NCI-H774 (cell line): ENCODE measurements around the gene NUBPL.
"Not testable (repeated sequence)": the region's sequence is repeated elsewhere in the genome, so short reads cannot be mapped to it uniquely, and the experiment has no call there.

ENCODE experiments used
- DNase-seq: peaks from one replicate; lab custom pipeline; 2025; lab: John Stamatoyannopoulos, UW

The NUBPL gene

DNA sequence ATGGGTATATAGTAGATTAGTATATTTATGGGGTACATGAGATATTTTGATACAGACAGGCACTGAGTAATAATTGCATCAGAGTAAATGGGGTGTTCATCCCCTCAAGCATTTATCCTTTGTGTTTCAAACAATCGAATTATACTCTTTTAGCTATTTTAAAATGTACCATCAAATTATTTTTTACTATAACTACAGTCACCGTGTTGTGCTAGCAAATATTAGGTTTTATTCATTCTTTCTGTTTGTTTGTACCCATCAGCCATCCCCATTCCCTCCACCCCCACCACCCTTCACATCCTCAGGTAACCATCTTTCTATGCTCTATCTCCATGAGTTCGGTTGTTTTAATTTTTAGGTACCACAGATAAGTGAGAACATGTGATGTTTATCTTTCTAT, 115.8 kb downstream of the NUBPL start:
- no peak for DNase-seq

DNA sequence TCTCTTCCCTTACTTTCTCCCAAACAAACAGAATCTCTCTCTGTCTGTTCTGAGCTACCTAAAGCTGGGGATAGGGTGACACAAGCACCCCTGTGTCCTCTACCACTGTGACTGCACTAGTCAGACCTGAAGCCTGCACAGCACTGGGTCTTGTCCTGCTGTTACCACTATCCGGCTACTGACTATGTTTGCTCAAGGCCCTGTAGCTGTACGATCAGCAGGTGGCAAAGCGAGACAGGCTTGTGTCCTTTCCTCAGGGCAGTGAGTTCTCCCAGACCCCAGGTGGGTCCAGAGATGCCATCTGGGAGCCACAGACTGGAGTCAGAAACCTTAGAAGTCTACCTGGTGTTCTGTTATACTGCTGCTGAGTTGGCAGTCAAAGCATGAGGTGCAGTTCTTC, 116.4 kb downstream of the NUBPL start:
- DNase-seq = no peak

DNA sequence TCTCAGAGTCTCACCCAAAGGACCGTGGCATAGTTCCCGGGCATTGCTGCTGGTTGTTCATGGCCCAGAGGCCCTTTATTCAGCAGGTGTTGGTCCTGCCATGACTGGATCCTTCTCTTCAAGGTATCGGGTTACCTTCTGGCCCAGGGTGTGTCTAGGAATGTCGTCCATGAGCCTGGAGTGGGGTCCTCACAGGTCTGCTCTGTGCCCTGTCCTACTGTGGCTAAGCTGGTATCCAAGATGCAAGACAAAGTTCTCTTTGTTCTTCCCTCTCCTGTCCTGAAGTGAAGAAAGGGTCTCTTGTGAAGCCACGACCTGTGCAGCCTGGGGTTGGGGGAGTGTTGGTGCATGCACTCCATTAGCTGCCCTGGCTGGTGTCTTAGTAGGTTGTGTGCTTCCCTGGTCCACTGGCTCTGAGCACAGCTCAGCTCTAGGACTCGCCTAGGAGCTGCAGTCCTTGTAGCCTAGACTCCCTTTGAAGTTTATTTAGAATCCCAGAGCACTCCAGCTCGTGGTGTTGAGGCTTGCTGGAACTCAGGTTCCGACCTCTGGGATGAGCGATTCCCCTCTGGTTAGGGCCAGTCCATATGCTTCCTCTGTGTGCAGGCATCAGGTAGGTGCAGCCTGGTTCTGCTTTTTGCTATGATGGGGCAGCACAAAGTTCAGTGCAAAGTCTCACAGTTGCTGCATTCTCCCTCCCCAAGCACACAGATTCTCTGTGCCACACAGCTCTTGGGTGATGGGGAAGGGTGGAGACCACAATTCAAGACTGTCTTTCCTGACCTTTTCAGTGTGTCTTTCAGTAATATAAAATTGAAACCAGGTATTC, 117.4 kb downstream of the NUBPL start:
- no peak for DNase-seq

DNA sequence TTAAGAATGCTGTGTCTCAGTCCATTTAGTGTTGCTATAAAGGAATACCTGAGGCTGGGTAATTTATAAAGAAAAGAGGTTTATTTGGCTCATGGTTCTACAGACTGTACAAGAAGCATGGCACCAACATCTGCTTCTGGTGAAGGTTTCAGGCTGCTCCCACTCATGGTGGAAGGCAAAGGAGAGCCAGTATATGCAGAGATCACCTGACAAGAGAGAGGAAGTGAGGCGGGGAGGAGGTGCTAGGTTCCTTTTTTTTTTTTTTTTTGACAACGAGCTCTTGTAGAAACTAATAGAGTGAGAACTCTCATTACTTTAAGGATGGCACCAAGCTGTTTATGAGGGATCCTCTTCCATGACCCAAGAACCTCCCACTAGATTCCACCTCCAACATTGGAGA, 121.6 kb downstream of the NUBPL start:
- DNase-seq = no peak

DNA sequence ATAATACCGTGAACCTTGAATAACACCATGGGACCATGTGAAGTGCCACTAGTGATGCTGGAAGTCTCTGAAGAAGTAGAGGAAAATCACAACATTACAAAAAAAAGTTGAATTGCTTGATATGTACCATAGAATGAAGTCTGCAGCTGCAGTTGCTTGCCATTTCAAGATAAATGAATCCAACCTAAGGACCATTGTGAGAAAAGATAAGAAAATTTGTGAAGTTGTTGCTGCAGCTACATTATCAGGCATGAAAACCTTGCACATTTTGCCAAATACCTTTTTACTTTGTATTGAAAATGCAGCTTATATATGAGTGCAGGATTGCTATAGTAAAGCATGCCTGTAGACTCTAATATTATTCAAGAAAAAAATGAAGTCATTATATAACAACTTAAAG, 126.5 kb downstream of the NUBPL start:
- no peak for DNase-seq

DNA sequence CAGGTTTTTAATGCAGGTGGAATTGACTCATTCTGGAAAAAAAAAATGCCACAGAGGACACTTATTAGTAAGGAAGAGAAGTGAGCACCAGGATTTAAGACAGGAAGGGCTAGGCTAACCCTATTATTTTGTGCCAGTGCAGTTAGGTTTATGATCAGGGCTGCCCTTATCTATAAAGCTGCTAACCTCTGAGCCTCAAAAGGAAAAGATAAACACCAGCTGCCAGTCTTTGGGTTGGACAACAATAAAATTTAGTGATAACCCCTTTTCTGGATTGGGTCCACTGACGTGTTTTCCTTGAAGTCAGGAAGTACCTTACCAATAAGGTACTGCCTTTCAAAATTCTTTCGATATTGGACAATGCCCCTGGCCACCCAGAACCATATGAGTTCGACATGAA, 128.9 kb downstream of the NUBPL start:
- DNase-seq = no peak

DNA sequence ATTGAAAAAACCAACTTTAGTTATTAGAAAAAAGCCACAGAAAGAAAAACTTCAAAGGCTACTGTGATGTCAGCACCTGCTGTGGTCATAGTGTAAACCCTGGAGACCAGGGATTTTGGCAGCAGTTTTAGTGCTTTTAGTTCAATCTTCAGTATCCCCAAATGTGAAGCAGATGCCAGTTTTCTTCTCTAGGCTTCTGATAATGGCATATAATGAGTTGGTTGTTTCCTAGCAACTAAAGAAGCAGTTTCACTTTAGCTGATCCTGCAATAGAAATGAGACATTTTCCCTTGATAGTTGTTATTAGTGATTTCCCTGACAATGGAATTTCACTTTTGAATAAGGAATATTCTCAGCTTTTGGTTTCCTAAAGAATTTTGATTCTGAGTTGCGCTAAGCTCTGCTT, 131.2 kb downstream of the NUBPL start:
- DNase-seq = peak; percentile 37

DNA sequence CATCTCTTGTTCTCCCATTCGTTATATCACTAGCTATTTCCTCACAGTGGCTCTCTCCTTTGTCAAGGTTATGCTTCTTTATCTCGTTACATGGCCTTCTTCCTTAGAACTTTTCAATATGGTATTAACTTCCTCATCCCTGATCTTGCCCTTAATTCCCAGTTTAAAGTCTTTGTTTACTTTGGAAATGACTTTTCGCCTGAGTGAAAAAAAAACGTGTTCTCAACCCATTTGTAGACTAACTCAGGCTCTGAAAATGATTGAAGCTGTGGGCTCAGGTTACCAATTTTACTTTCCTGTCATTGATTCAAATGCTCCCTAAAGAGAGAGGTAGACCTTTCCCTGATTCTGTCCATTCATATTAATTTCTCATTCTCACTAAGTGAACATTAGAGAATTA, 135.2 kb downstream of the NUBPL start:
- no peak for DNase-seq

DNA sequence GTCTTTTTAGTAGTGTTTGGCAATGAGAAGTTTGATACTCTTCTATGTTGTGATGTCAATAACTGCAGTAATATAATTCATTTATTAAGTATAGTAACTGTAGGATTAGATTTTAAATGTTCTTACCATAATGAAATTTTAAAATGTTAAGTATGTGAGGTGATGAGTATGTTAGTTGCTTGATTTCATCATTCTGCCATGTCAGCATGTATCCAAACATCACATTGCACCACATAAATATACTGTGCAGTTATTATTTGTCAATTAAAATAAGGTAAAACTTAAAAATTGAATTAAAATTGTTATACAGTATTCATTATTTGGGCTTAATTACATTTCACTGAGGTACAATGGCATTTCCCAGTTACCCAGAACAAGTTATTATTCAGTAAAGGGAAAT, 138.6 kb downstream of the NUBPL start:
- DNase-seq = no peak

DNA sequence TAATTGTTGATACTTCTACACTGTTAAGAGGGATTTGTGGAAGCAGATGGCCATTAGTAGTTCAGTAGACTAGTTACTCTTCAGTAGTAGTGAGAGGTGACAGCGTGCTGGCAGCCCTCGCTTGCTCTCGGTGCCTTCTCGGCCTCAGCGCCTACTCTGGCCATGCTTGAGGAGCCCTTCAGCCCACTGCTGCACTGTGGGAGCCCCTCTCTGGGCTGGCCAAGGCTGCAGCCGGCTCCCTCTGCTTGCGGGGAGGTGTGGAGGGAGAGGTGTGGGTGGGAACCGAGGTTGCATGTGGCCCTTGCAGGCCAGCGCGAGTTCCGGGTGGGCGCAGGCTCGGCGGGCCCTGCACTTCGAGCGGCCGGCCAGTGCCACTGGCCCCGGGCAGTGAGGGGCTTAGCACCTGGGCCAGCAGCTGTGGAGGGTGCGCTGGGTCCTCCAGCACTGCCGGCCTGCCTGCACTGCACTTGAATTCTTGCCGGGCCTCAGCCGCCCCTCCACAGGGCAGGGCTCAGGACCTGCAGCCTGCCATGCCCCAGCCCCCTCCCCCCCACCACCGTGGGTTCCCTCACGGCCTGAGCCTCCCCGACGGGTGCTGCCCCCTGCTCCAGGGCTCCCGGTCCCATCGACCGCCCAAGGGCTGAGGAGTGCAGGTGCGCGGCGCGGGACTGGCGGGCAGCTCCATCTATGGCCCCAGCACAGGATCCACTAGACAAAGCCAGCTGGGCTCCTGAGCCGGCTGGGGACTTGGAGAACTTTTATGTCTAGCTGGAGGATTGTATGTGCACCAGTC, 139.3 kb downstream of the NUBPL start:
- DNase-seq = no peak

DNA sequence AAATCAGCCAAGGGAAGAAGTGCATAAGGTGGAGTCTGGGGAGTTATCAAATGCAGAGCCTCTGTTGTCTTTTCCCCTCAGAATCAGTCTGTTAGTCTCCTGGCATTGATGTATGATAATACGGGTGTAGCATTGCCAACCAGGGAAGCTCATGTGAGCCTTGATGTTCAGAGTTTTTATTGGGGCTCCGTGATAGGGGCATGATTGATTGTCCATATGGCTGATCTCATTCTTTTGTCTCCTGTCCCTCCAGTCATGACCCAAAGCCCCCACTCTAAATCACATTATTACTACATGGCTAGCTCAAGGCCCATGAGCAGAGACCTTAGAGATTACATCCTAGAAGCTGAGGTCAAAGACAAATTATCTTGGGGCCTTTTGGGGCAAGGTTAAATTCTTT, 140.9 kb downstream of the NUBPL start:
- no peak for DNase-seq

DNA sequence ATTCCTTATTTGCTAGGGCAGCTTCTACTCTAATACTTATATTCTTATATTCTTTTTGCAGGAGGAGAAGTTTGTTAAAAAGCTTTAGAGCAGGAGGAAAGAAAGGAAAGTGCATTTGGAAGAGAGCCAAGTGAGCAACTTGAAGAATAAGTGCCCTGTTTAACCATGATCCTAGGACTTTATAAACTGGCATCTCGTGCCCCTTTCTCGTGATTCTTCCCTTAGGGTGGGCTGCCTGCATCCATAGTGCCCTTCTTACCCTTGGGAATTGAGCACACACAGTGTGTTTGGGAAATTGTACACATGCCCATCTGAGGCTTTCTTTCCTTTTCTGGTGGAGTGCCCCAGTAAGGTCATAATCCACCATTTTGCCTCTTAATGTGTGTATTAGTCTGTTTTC, 141.9 kb downstream of the NUBPL start:
- no peak for DNase-seq

DNA sequence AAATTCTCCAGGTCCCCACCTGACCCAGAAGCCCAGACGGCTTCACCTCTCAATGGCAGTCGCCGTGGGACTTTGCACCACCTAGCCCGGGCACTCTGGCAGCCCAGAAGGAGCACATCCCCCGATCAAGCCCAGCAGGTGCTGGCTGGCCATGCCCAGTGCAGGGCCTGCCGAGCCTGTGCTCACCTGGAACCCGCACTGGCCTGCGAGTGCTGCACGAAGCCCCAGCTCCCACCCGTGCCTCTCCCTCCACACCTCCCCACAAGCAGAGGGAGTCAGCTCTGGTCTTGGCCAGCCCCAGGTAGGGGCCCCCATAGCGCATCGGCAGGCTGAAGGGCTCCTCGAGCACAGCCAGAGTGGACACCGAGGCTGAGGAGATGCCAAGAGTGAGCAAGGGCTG, 144.5 kb downstream of the NUBPL start:
- no peak for DNase-seq

DNA sequence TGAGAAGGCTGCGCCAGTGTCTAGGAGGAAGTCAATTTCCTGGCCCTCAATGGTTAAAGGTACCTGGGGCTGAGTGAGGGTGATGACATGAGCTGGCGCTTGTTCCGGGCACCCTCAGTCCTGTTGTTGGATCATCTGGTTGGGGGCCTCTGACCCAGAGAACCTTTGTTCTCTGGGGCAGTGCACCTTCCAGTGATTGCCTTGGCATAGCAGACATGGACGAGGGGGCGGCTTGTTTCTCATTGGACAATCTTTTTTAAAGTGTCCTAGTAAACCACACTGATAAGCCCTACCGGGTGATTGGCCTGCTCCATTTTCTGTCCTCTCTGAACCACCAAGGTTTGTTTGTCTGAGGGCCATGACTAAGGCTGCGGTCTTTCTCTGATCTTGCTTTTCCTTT, 147.5 kb downstream of the NUBPL start:
- not testable (repeated sequence) for DNase-seq

DNA sequence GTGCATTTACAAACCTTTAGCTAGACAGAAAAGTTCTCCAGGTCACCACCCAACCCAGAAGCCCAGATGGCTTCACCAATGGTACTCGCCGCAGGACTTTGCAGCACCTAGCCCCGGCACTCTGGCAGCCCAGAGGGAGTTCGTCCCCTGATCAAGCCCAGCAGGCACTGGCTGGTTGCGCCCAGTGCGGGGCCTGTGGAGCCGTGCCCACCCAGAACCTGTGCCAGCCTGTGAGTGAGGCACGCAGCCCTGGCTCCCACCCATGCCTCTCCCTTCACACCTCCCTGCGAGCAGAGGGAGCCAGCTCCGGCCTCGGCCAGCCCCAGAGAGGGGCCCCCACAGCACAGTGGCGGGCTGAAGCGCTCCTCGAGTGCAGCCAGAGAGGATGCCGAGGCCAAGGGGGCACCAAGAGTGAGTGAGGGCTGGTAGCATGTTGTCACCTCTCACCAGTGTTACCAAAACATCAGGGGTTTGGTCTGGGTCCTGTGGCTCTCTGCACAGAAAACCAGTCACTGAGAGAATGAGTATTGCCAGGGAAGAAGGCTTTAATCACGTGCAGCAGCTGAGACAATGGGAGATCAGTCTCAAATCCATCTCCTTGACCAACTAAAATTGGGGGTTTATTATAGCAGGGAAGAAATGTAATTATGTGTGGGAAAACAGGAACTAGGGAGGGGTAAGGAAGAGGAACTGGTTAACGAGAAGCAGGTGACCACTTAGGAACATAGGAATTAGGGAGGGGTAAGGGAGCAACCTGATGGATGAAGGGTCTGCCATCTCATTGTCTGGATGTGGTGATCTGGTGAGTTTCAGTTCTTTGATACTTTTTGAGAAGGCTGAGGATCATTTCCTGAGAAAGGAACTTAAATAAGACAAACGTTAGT, 151.3 kb downstream of the NUBPL start:
- DNase-seq = no peak

DNA sequence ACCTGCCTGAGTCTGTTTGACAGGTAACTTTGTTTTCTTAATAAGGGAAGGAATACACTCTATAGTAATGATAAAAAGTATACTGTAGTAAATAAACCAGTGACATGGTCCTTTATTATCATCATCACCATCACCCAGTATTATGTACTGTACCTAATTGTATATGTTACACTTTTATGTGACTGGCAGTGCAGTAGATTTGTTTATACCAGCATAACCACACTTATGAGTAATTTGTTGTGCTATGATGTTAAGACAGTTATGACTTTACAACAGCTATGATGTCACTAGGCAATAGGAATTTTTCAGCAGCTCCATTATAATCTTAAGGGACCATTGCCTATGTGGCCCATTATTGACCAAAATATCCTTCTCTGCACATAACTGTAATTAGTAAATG, 155.0 kb downstream of the NUBPL start:
- no peak for DNase-seq

DNA sequence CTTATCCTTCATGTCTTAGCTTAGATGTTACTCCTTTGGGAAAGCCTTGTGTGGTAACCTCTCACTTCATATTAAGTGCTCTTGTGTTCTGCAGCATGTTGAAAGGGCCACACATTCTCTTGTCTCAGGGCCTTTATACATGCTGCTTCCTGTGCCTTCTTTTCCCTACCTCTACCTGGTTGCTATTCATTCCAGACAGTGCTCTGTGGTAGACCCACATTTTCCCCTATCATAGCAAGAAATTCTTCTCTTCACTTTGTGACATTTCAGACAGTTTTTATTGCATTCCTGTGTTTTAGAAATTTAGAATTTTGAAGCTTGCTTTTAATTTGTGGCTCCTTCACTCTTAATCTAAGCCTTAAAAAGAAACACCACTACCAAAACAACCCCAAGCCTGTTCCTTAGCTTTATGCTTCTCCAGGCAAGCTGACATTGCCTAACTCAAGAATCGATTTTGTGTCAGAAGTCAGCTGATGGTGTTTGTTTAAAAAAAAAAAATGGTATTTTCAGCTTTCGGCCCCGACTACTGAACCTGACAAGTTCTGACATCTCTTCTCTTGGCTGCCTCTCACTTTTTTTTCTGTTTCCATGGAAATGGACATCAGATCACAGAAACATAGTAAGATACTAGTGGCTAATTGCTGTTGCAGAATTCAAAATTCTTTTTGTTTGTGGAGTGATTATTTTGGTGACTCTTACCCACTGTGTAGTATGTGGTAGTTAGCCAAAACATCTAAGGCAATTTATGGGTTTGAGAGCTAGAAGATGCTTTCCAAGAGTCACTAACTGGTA, 156.3 kb downstream of the NUBPL start:
- no peak for DNase-seq

DNA sequence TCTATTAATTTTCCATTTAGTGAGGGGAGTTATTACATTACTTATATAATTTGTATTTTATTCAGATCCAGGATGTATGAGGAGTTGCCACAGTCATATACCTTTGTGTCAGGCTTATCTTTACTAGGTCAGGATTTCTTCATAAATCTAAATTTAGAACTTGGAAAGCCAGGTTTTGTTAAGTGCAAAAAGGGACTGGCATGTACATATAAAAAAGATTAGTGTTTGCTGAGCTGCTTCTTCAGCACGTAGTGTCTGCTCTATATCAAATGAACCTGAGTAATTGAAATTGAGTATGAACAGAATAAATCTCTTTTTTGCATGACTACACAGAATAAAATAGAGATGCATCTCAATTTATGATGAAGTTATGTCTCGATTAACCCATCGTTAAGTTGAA, 157.4 kb downstream of the NUBPL start:
- no peak for DNase-seq

DNA sequence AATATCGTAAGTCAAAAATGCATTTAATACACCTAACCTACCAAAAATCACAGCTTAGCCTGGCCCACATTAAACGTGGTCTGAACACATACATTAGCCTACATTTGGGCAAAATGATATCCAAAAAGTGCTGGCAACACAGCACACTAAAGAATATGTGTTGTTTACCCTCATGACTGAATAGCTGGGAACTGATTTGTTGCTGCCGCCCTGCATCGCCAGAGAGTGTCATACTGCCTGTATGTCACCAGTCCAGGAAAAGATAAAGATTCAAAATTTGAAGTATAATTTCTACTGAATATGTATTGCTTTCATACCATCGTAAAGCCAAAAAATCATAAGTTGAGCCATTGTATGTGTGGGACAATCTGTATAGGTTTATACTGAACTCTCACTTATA, 157.8 kb downstream of the NUBPL start:
- DNase-seq = no peak

DNA sequence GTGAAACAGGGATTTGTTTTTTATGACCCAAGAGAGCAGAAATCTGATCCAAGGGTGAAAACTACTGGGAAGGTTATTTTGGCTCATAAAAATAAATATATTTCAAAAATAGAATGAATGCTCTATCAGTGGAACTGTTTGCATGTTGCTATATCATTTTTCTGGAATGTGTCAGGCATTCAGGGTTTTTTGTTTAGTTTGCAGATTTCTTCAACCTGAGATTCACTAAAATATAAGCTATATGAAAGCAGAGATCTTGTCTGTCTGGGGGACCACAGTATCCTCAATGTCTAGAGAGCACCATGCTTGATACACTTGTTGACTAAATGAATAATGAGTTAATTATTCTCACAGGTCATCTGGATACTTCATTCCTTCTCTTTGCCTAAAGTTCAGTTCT, 165.1 kb downstream of the NUBPL start:
- DNase-seq = no peak

DNA sequence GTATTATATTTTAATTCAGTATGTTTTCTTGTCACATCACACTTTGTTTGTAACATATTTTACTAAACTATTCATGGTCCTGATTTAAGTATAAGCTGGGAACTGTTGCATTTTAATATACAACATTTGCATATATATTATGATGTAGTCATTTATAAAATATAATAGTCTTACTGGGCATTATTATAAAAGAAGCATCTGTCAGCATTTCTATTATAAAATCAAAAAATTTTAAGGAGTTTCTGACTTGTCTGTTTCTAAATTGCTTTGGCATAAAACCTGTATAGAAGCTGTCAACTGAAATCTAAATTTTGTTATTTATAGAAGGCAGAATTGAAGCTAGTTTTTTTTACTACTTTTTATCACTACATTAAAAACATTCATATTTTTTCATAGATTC, 166.6 kb downstream of the NUBPL start:
- DNase-seq = no peak

DNA sequence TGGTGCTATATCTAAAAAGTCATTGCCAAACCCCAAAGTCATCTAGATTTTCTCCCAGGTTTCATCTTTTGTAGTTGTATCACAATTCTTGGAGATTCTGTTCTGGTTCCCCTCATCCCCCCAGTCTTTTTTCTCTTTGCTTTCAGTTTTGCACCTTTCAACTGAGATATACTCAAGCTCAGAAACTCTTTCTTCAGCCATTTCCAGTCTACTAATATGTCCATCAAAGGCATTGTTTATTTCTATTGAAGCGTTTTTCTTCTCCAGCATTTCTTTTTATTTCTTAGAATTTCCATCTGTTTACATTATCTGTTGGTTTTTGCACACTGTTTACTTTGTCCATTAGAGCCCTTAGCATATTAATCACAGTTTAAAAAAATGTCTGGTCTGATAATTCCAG, 179.5 kb downstream of the NUBPL start:
- DNase-seq = no peak
